Measurements from ENCODE around the gene TREML1.

Gene TREML1

DNA sequence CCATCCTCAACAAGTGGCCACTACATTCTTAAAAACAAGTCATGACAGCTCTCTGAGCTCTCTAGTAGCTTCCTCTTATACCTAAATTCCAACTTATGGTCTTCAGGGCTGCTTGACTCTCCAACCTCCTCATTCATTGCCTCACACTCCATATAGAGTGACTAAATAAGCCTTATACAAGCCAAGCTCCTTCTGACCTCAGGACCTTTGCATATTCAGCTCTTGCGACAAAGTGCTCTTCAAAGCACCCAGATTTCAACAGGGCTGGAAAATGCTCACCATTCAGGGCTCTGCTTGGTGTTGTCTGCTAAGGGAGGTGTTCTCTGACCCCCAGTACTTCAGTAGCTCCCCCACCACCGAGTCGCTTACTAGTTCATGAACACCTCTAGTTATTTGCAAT is 43.1 kb upstream of the TREML1 start:
- ChIA-PET POLR2A (no interaction called here), CTCF (interaction anchor here (1.0 to 1.6 kb wide), 4 partner anchors 15 to 171 kb away, joined by 3 to 6 read pairs (median 4); no protein-coding TSS in a partner anchor)
- TF ChIP-seq, protein P1, sequence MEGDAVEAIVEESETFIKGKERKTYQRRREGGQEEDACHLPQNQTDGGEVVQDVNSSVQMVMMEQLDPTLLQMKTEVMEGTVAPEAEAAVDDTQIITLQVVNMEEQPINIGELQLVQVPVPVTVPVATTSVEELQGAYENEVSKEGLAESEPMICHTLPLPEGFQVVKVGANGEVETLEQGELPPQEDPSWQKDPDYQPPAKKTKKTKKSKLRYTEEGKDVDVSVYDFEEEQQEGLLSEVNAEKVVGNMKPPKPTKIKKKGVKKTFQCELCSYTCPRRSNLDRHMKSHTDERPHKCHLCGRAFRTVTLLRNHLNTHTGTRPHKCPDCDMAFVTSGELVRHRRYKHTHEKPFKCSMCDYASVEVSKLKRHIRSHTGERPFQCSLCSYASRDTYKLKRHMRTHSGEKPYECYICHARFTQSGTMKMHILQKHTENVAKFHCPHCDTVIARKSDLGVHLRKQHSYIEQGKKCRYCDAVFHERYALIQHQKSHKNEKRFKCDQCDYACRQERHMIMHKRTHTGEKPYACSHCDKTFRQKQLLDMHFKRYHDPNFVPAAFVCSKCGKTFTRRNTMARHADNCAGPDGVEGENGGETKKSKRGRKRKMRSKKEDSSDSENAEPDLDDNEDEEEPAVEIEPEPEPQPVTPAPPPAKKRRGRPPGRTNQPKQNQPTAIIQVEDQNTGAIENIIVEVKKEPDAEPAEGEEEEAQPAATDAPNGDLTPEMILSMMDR (IDR thresholded peaks at IDR 0.05; ENCODE audit: control extremely low read depth, extremely low read depth, low read depth, missing control alignments), result no peak

DNA sequence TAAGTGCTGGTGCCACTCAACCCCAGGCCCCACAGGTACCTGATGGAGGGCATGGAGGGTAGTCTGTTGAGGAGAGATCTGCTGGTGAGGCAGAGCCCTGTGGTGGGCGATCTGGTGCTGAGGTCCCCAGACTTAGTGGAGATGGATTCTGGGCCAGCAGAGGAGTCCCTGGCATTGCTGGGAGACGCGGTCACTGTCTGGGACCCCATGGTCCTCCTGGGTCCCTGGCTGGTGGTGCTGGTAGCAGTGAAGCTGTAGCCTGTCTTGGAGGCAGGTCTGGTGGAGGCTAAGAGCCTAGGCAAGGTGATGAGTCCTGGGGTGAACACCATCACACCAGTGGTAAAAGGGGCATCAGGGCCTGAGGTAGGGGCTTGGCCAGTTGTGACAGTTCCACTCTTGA is 40.2 kb upstream of the TREML1 start:
- no peak for DNase-seq (ENCODE audit: extremely low spot score)
- TF ChIP-seq, protein P1 (IDR thresholded peaks at IDR 0.05; ENCODE audit: control extremely low read depth, extremely low read depth, low read depth, missing control alignments), result no peak
- POLR2A ChIA-PET, result no interaction called here
- CTCF ChIA-PET, result interaction anchor here (1.1 kb wide), 1 partner anchor 12 kb away, joined by 3 read pairs; no protein-coding TSS in a partner anchor

More for the DNA sequence above, 43.1 kb upstream of the TREML1 start:
- DNase-seq (ENCODE audit: extremely low spot score), result no peak

DNA sequence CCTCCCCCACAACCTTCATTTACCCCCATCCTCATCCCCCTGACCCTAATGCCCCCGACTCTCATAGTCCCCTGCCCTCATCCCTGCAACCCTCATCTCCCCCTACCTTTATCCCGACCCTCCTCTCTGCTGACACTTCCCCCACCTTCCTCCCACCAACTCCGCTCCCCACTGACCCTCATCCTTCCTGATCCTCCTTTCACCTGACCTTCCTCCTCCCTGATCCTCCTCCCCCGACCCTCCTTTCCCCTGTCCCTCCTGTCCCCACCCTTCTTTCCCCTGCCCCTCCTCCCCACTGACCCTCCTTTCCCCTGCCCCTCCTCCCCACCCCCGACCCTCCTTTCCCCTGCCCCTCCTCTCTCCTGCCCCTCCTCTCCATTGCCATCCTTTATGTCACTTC is 39.7 kb upstream of the TREML1 start:
- ChIA-PET POLR2A (no interaction called here), CTCF (no interaction called here)
- TF ChIP-seq, protein P1 (IDR thresholded peaks at IDR 0.05; ENCODE audit: control extremely low read depth, extremely low read depth, low read depth, missing control alignments), result no peak
- no peak for DNase-seq (ENCODE audit: extremely low spot score)

DNA sequence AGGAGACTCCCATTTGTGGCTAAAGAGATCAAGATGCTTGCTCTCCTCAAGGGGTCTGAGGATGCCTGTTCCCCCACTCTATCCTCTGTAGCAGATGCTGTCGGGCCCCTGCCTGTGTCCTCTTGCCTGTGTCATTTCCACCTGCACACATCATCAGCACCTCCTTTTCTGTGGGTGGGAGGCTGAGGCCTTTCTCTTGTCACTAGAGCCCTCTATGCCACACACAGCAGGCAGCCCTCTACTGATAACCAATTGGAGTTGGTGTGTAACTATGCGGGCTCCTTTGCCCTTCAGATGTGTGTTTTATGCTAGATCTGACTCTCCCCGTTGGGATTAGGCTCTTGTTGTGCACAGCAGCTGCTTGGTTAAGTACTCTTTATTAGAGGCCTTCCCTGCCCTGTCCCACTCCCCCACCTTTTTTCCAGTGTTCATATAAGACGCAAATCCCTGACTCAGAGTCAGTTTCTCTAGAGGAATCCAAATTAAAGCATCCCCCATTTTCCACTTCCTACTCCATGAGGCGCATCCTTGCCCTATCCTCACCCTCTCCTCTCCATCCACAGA is 39.1 kb upstream of the TREML1 start:
- CTCF ChIA-PET, result no interaction called here
- POLR2A ChIA-PET, result no interaction called here
- DNase-seq (ENCODE audit: extremely low spot score), result no peak
- TF ChIP-seq, protein P1 (IDR thresholded peaks at IDR 0.05; ENCODE audit: control extremely low read depth, extremely low read depth, low read depth, missing control alignments), result no peak

DNA sequence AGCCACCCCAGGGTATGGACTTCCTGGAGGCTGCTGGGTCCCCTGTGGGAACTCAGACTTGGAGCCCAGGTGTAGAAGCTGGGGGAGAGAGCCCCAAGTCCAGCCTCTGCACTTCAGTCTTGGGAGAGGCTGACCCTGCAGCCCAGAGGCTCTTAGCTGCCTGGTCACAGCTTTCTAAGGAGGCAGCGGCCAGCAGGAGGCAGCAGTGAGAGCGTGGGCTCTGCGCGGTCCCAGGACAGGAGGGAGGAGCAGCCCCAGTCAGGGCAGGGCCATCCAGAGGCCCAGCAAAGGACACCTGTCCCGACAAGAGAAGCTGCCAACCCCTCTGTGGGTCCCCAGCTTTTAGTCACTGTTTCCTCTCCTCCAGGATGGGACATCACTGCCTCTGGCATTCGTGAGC is 37.4 kb upstream of the TREML1 start:
- TF ChIP-seq, protein P1 (IDR thresholded peaks at IDR 0.05; ENCODE audit: control extremely low read depth, extremely low read depth, low read depth, missing control alignments), result peak; percentile 54
- CTCF ChIA-PET, result interaction anchor here (0.7 to 4.7 kb wide), 13 partner anchors 9 to 163 kb away, joined by 3 to 24 read pairs (median 3); partner anchors contain the start of gene TREML2
- POLR2A ChIA-PET, result no interaction called here
- DNase-seq (ENCODE audit: extremely low spot score), result peak; percentile 62

DNA sequence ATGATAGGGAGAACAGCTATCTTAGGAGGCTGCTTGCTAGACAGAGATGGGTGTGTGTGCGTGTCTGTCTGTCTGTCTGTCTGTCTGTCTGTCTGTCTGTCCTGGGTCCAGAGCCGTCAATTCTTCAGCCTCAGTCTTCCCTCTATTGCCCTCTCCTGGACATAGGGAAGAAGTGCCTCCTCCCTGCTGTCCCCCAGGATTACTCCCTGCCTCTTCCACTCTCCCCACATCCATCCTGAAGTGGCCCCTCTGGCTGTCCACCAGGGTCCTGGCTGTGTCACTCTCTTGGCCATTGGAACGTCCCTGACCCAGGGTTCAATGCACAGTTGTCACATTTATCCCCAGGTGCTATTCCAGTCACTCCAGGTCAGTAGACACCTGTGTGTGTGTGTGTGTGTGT is 36.6 kb upstream of the TREML1 start:
- ChIA-PET CTCF (interaction anchor here (0.7 to 4.7 kb wide), 5 partner anchors 9 to 62 kb away, joined by 3 to 24 read pairs (median 4); partner anchors contain the start of gene TREML2), POLR2A (no interaction called here)
- no peak for DNase-seq (ENCODE audit: extremely low spot score)
- TF ChIP-seq, protein P1 (IDR thresholded peaks at IDR 0.05; ENCODE audit: control extremely low read depth, extremely low read depth, low read depth, missing control alignments), result no peak
